ENCODE results near the gene ANKS6.

The ANKS6 gene

DNA sequence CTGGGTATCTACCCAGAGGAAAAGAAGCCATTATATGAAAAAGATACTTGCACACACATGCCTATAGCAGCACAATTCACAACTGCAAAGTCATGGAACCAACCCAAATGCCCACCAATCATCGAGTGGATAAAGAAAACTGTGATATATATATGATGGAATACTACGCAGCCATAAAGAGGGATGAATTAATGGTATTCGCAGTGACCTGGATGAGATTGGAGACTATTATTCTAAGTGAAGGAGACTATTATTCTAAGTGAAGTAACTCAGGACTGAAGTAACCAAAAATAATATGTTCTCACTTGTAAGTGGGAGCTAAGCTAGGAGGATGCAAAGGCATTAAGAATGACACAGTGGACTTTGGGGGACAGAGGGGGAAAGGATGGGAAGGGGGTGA, 57.6 kb downstream of the ANKS6 start:
- FAIRE-seq = no peak
- no peak for TF ChIP-seq CTCF (IDR thresholded peaks at IDR 0.05; ENCODE audit: insufficient read depth, missing control alignments)

GRCh38 chr9:98736226-98736625, 60.1 kb downstream of the ANKS6 start:
- no peak for TF ChIP-seq CTCF (IDR thresholded peaks at IDR 0.05; ENCODE audit: insufficient read depth, missing control alignments)
- FAIRE-seq = no peak
- no peak for DNase-seq (ENCODE audit: insufficient read length, low spot score)

More for the DNA sequence above, 57.6 kb downstream of the ANKS6 start:
- DNase-seq (ENCODE audit: insufficient read length, low spot score) = no peak

- no peak for TF ChIP-seq CTCF (IDR thresholded peaks at IDR 0.05; ENCODE audit: insufficient read depth, missing control alignments)
- no peak for DNase-seq (ENCODE audit: insufficient read length, low spot score)
Measured at GRCh38 chr9:98732801-98733200, 63.6 kb downstream of the ANKS6 start.

GRCh38 chr9:98732091-98732490, 64.3 kb downstream of the ANKS6 start:
- FAIRE-seq (no peak), DNase-seq (ENCODE audit: insufficient read length, low spot score) (no peak)
- TF ChIP-seq CTCF (IDR thresholded peaks at IDR 0.05; ENCODE audit: insufficient read depth, missing control alignments) = no peak

More at GRCh38 chr9:98732801-98733200, 63.6 kb downstream of the ANKS6 start:
- FAIRE-seq = no peak

DNA sequence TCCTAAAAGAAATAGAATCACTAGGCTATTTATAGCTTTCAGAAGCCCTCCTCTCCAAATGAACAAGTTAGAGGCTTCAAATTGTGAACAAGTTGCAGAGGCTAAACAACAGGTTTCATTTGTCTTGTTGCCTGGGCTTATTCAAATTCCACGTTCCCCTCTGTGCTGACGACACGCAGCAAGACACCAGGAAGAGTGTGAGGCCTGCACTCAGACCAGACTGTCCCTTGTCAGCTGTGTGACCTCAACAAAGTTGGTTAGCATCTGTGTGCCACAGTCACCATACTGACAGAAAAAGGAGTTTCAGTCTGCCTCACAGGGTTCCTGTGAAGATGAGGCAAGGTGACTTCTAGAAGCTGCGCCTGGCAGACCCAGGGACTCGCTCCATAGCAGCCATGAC, 65.5 kb downstream of the ANKS6 start:
- DNase-seq (ENCODE audit: insufficient read length, low spot score) (no peak), FAIRE-seq (no peak)
- TF ChIP-seq CTCF (IDR thresholded peaks at IDR 0.05; ENCODE audit: insufficient read depth, missing control alignments) = no peak

DNA sequence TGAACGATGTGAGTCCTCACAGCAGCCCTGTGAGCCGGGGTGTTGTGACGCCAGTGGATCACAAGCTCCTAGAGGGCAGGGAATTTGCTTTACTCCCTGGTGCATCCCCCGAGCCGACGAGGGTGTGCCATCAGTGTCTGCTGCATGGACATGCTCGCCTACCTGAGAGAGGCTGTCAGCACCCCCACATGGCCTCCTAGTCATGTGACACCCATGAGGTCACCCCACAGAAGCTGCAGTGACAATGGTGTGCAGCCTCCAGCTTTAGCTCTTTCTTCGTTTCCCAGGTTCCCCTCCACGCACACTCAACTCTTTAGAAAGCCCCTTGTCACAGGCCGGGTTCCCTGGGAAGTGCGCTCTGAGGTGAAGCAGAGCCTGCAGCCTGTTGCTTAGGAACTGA, 67.9 kb downstream of the ANKS6 start:
- no peak for TF ChIP-seq CTCF (IDR thresholded peaks at IDR 0.05; ENCODE audit: insufficient read depth, missing control alignments)
- FAIRE-seq (no peak), DNase-seq (ENCODE audit: insufficient read length, low spot score) (no peak)

DNA sequence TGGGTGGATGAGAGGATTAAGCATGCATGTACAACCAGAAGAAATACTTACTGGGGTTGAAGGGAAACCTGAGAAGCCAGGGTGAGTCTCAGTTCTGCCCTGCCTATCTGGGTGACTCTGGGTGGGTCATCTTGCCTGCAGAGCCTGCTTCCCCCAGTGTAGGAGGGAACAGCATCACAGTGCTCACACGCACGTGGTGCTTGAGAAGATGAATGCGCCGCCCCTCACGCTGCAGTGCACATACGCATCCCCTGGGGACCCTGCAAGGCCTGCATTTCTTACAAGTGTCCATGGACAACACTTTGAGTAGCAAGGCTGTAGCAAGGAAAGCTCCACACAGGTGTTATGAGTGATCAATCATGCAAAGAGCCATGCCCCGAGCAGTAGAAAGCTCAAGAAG, 68.9 kb downstream of the ANKS6 start:
- no peak for TF ChIP-seq CTCF (IDR thresholded peaks at IDR 0.05; ENCODE audit: insufficient read depth, missing control alignments)
- FAIRE-seq (no peak), DNase-seq (ENCODE audit: insufficient read length, low spot score) (no peak)

All from D721Med (cell line).